GM23338 (cell line): Measurements from ENCODE around the gene SCYGR8. TPM values are rescaled to one million over a fixed set of nuclear protein-coding genes. Genes with fewer than 3 reads are reported as not detected.
"Not testable (repeated sequence)": the region's sequence is repeated elsewhere in the genome, so short reads cannot be mapped to it uniquely, and the experiment has no call there.

ENCODE experiments used
- ATAC-seq: fragments of 200-7000 bp; cut with Tn5 transposase; 3 replicates; pipeline ENCODE4 v1.9.1; 2020
- DNase-seq: peaks from one replicate; pipeline ENCODE4 v3.0.0-alpha.2; 2015; ENCODE audit warnings: low spot score
- H2AFZ ChIP-seq: fragments of 200-600 bp; sonication (generic); 2 replicates; pipeline ENCODE4 v1.8.0; 2016; ENCODE audit warnings: antibody characterized with exemption, mild to moderate bottlenecking, moderate library complexity
- H3F3A ChIP-seq: fragments of 200-600 bp; sonication (generic); replicated peaks from 2 replicates; pipeline ENCODE4 v1.8.0; 2017; ENCODE audit warnings: antibody characterized with exemption, mixed run types, low read depth
- H3K27ac ChIP-seq: fragments of 200-600 bp; sonication (generic); 2 replicates; pipeline ENCODE4 v1.6.1; 2016; ENCODE audit warnings: low read depth
- H3K27me3 ChIP-seq: fragments of 200-600 bp; sonication (generic); 2 replicates; pipeline ENCODE4 v1.8.0; 2016; ENCODE audit warnings: mild to moderate bottlenecking, mixed run types, moderate library complexity; ENCODE audit not compliant: insufficient read depth
- H3K36me3 ChIP-seq: fragments of 200-600 bp; sonication (generic); 2 replicates; pipeline ENCODE4 v1.8.0; 2016; ENCODE audit warnings: mild to moderate bottlenecking; ENCODE audit not compliant: insufficient read depth
- H3K4me1 ChIP-seq: fragments of 200-600 bp; sonication (generic); 2 replicates; pipeline ENCODE4 v1.8.0; 2016; ENCODE audit warnings: mild to moderate bottlenecking, moderate library complexity; ENCODE audit not compliant: insufficient read depth
- H3K4me2 ChIP-seq: fragments of 200-600 bp; sonication (generic); 2 replicates; pipeline ENCODE4 v1.7.1; 2017; ENCODE audit warnings: mixed run types
- H3K4me3 ChIP-seq: fragments of 200-600 bp; sonication (generic); 2 replicates; pipeline ENCODE4 v1.6.1; 2016; ENCODE audit warnings: mixed run types
- H3K79me2 ChIP-seq: fragments of 200-600 bp; sonication (generic); replicated peaks from 2 replicates; pipeline ENCODE4 v1.8.0; 2017; ENCODE audit warnings: mild to moderate bottlenecking; ENCODE audit not compliant: insufficient read depth
- H3K9me2 ChIP-seq: fragments of 200-600 bp; sonication (generic); 2 replicates; pipeline ENCODE4 v1.8.0; 2017; ENCODE audit not compliant: insufficient read depth
- H4K20me1 ChIP-seq: fragments of 200-600 bp; sonication (generic); replicated peaks from 2 replicates; pipeline ENCODE4 v1.8.0; 2017; ENCODE audit warnings: mild to moderate bottlenecking; ENCODE audit not compliant: insufficient read depth
- H3K27ac Mint-ChIP-seq: 2 replicates; pipeline ENCODE4 v1.8.0; 2020; ENCODE audit warnings: inconsistent platforms, mild to moderate bottlenecking, moderate library complexity, mixed read lengths
- H3K27me3 Mint-ChIP-seq: 3 replicates; pipeline ENCODE4 v1.8.0; 2022; ENCODE audit warnings: low read depth, mild to moderate bottlenecking, moderate library complexity, mixed read lengths, inconsistent platforms; ENCODE audit not compliant: insufficient read depth, poor library complexity
- H3K36me3 Mint-ChIP-seq: 3 replicates; pipeline ENCODE4 v1.8.0; 2021; ENCODE audit warnings: low read depth, mild to moderate bottlenecking, inconsistent platforms, moderate library complexity, mixed read lengths
- H3K4me1 Mint-ChIP-seq: 3 replicates; pipeline ENCODE4 v1.8.0; 2020; ENCODE audit warnings: mild to moderate bottlenecking, inconsistent platforms, mixed read lengths
- H3K4me3 Mint-ChIP-seq: 3 replicates; pipeline ENCODE4 v1.8.0; 2021; ENCODE audit warnings: moderate library complexity, mild to moderate bottlenecking, inconsistent platforms, mixed read lengths
- H3K9me3 Mint-ChIP-seq: 3 replicates; pipeline ENCODE4 v1.8.0; 2020; ENCODE audit warnings: moderate library complexity, mild to moderate bottlenecking, inconsistent platforms, mixed read lengths
- ETS1 ChIP-seq: IDR thresholded peaks from 2 replicates; pipeline ENCODE4 v1.6.1; 2016; ENCODE audit warnings: antibody characterized with exemption
- EZH2 ChIP-seq: fragments of 200-600 bp; sonication (generic); IDR thresholded peaks from one replicate; pipeline ENCODE4 v1.8.0; 2017; ENCODE audit warnings: antibody characterized with exemption, mild to moderate bottlenecking, low read depth; ENCODE audit not compliant: unreplicated experiment
- JUNB ChIP-seq: IDR thresholded peaks from one replicate; pipeline ENCODE4 v1.6.1; 2016; ENCODE audit warnings: antibody characterized with exemption; ENCODE audit not compliant: unreplicated experiment
- NANOG ChIP-seq: IDR thresholded peaks from 2 replicates; pipeline ENCODE4 v1.6.1; 2016; ENCODE audit warnings: antibody characterized with exemption, borderline replicate concordance
- REST ChIP-seq: IDR thresholded peaks from one replicate; pipeline ENCODE4 v1.6.1; 2018; ENCODE audit warnings: antibody characterized with exemption; ENCODE audit not compliant: unreplicated experiment
- STAT1 ChIP-seq: IDR thresholded peaks from one replicate; pipeline ENCODE4 v1.6.1; 2016; ENCODE audit warnings: antibody characterized with exemption; ENCODE audit not compliant: unreplicated experiment
- polyA plus RNA-seq: library from polyadenylated mRNA; unstranded; fragments of >200 nt; fragmentation: Nextera tagmentation; extraction: Ambion mirVana; gene quantifications from 2 replicates; pipeline ENCODE4 v1.2.1, GENCODE V29; 2016
- total RNA-seq: library from RNA; depleted of rRNA; stranded (reverse); fragments of >200 nt; shearing (Covaris generic); gene quantifications from 2 replicates; pipeline ENCODE4 v1.2.3, GENCODE V29; 2014
- TF ChIP-seq, protein P1 (sequence below): fragments of 250-450 bp; sonication (Bioruptor Pico); IDR thresholded peaks from 2 replicates; pipeline ENCODE4 v1.5.0; 2020; ENCODE audit warnings: mild to moderate bottlenecking, moderate library complexity

SCYGR8 gene
- total and polyA plus RNA-seq, 2 experiments from 2014 or later = not detected

- no peak for TF ChIP-seq ETS1
These were observed 25.0 kb upstream of the SCYGR8 start (continued) for GRCh38 chr2:227720680-227721079.

- H3K4me2 ChIP-seq = not testable (repeated sequence)
These were observed 22.9 kb upstream of the SCYGR8 start for GRCh38 chr2:227722821-227723220.

GRCh38 chr2:227724394-227725039, 21.2 kb upstream of the SCYGR8 start, which contains the start of gene SCYGR6:
Gene SCYGR6, minus strand, starts transcription at chr2:227724757. Its CDS starts 0 bp downstream, at chr2:227724757.
- no peak within 1 kb of the TSS for H3K27ac Mint-ChIP-seq
- Histone ChIP-seq H3K4me2 (no peak within 1 kb of the TSS), H3K4me3 (no peak within 1 kb of the TSS), H3F3A (no peaks in the 10 kb centered on the region), H3K27me3 (no peaks in the 10 kb centered on the region), H3K9me2 (no peaks in the 10 kb centered on the region), H2AFZ (no peak within 1 kb of the TSS), H3K79me2 (no peaks in the 10 kb centered on the region), H3K27ac (no peak within 1 kb of the TSS), H3K36me3 (no peaks in the 10 kb centered on the region), H3K4me1 (no peaks in the 10 kb centered on the region), H4K20me1 (no peaks in the 10 kb centered on the region)
- no peaks in the 10 kb centered on the region for H3K9me3 Mint-ChIP-seq
- H3K36me3 Mint-ChIP-seq = no peaks in the 10 kb centered on the region
- ATAC-seq (no peak), DNase-seq (no peak)
- no peak within 1 kb of the TSS for H3K4me3 Mint-ChIP-seq
- H3K4me1 Mint-ChIP-seq = no peaks in the 10 kb centered on the region; the same call in 2 of the 3 replicates
- H3K27me3 Mint-ChIP-seq = no peaks in the 10 kb centered on the region
- TF ChIP-seq NANOG (no peak), EZH2 (no peak), JUNB (no peak), ETS1 (no peak), REST (no peak), STAT1 (no peak)
- TF ChIP-seq, protein P1, sequence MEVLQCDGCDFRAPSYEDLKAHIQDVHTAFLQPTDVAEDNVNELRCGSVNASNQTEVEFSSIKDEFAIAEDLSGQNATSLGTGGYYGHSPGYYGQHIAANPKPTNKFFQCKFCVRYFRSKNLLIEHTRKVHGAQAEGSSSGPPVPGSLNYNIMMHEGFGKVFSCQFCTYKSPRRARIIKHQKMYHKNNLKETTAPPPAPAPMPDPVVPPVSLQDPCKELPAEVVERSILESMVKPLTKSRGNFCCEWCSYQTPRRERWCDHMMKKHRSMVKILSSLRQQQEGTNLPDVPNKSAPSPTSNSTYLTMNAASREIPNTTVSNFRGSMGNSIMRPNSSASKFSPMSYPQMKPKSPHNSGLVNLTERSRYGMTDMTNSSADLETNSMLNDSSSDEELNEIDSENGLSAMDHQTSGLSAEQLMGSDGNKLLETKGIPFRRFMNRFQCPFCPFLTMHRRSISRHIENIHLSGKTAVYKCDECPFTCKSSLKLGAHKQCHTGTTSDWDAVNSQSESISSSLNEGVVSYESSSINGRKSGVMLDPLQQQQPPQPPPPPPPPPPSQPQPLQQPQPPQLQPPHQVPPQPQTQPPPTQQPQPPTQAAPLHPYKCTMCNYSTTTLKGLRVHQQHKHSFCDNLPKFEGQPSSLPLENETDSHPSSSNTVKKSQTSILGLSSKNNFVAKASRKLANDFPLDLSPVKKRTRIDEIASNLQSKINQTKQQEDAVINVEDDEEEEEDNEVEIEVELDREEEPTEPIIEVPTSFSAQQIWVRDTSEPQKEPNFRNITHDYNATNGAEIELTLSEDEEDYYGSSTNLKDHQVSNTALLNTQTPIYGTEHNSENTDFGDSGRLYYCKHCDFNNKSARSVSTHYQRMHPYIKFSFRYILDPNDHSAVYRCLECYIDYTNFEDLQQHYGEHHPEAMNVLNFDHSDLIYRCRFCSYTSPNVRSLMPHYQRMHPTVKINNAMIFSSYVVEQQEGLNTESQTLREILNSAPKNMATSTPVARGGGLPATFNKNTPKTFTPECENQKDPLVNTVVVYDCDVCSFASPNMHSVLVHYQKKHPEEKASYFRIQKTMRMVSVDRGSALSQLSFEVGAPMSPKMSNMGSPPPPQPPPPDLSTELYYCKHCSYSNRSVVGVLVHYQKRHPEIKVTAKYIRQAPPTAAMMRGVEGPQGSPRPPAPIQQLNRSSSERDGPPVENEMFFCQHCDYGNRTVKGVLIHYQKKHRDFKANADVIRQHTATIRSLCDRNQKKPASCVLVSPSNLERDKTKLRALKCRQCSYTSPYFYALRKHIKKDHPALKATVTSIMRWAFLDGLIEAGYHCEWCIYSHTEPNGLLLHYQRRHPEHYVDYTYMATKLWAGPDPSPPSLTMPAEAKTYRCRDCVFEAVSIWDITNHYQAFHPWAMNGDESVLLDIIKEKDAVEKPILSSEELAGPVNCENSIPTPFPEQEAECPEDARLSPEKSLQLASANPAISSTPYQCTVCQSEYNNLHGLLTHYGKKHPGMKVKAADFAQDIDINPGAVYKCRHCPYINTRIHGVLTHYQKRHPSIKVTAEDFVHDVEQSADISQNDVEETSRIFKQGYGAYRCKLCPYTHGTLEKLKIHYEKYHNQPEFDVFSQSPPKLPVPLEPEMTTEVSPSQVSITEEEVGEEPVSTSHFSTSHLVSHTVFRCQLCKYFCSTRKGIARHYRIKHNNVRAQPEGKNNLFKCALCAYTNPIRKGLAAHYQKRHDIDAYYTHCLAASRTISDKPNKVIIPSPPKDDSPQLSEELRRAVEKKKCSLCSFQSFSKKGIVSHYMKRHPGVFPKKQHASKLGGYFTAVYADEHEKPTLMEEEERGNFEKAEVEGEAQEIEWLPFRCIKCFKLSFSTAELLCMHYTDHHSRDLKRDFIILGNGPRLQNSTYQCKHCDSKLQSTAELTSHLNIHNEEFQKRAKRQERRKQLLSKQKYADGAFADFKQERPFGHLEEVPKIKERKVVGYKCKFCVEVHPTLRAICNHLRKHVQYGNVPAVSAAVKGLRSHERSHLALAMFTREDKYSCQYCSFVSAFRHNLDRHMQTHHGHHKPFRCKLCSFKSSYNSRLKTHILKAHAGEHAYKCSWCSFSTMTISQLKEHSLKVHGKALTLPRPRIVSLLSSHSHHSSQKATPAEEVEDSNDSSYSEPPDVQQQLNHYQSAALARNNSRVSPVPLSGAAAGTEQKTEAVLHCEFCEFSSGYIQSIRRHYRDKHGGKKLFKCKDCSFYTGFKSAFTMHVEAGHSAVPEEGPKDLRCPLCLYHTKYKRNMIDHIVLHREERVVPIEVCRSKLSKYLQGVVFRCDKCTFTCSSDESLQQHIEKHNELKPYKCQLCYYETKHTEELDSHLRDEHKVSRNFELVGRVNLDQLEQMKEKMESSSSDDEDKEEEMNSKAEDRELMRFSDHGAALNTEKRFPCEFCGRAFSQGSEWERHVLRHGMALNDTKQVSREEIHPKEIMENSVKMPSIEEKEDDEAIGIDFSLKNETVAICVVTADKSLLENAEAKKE (CRISPR knock-in tag) = no peak

More at GRCh38 chr2:227722821-227723220, 22.9 kb upstream of the SCYGR8 start:
- not testable (repeated sequence) for H3K79me2 ChIP-seq, H3F3A ChIP-seq, H3K27ac Mint-ChIP-seq, H2AFZ ChIP-seq, H3K4me1 ChIP-seq, H3K4me3 ChIP-seq, H3K27me3 ChIP-seq, H3K36me3 Mint-ChIP-seq, H4K20me1 ChIP-seq, DNase-seq, H3K9me2 ChIP-seq, H3K4me3 Mint-ChIP-seq, H3K9me3 Mint-ChIP-seq, H3K4me1 Mint-ChIP-seq, H3K27ac ChIP-seq, H3K27me3 Mint-ChIP-seq, ATAC-seq, H3K36me3 ChIP-seq
